Duodenal mucosa (tissue), 2 donors: Measurements from ENCODE around the gene CNGA3.

Experiments
- H3K27ac ChIP-seq: one replicate; pipeline ENCODE4 v1.7.0; 2013; ENCODE audit warnings: low read depth, low read length
- H3K27me3 ChIP-seq, 2 donors: one replicate each; pipeline ENCODE4 v1.7.0; 2013; ENCODE audit warnings: low read length in 2 of 2, control low read depth in 1 of 2; ENCODE audit not compliant: insufficient read depth in 2 of 2, control insufficient read depth in 1 of 2
- H3K36me3 ChIP-seq, 2 donors: one replicate each; pipeline ENCODE4 v1.7.0; 2013; ENCODE audit warnings: low read length in 2 of 2, control low read depth in 1 of 2; ENCODE audit not compliant: insufficient read depth in 2 of 2, control insufficient read depth in 1 of 2
- H3K4me1 ChIP-seq, 2 donors: one replicate each; pipeline ENCODE4 v1.7.0; 2013; ENCODE audit warnings: low read length in 2 of 2, control low read depth in 1 of 2; ENCODE audit not compliant: insufficient read depth in 2 of 2, control insufficient read depth in 1 of 2
- H3K4me3 ChIP-seq, 2 donors: one replicate each; pipeline ENCODE4 v1.7.0; 2013; ENCODE audit warnings: low read length in 2 of 2, low read depth in 1 of 2
- H3K9ac ChIP-seq, 2 donors: one replicate each; pipeline ENCODE4 v1.7.0; 2013; ENCODE audit warnings: low read length in 2 of 2, low read depth in 1 of 2
- H3K9me3 ChIP-seq, 2 donors: one replicate each; pipeline ENCODE4 v1.7.0; 2013; ENCODE audit warnings: low read length in 2 of 2, control low read depth in 1 of 2; ENCODE audit not compliant: control insufficient read depth in 1 of 2

Gene CNGA3

GRCh38 chr2:98327776-98328175, 18.5 kb upstream of the CNGA3 start:
- no peak overlapping the region for H3K9ac ChIP-seq
- no peaks in the 10 kb centered on the region for H3K4me1 ChIP-seq
- no peak overlapping the region for H3K4me3 ChIP-seq
- no peaks in the 10 kb centered on the region for H3K36me3 ChIP-seq
- no peak overlapping the region for H3K27ac ChIP-seq
- H3K9me3 ChIP-seq: no peaks in the 10 kb centered on the region
- no peaks in the 10 kb centered on the region for H3K27me3 ChIP-seq

GRCh38 chr2:98329549-98329948, 16.7 kb upstream of the CNGA3 start:
- Histone ChIP-seq H3K36me3 (no peaks in the 10 kb centered on the region), H3K4me3 (no peak overlapping the region), H3K4me1 (no peaks in the 10 kb centered on the region), H3K27me3 (no peaks in the 10 kb centered on the region), H3K9ac (no peak overlapping the region), H3K9me3 (no peaks in the 10 kb centered on the region), H3K27ac (no peak overlapping the region)

- Histone ChIP-seq H3K4me1 (no peaks in the 10 kb centered on the region), H3K36me3 (no peaks in the 10 kb centered on the region), H3K27ac (no peak overlapping the region)
Observed at GRCh38 chr2:98332989-98333388, 13.3 kb upstream of the CNGA3 start.

GRCh38 chr2:98333922-98334321, 12.3 kb upstream of the CNGA3 start:
- Histone ChIP-seq H3K9ac (no peak overlapping the region), H3K9me3 (no peaks in the 10 kb centered on the region), H3K27me3 (no peaks in the 10 kb centered on the region), H3K36me3 (no peaks in the 10 kb centered on the region), H3K4me3 (no peak overlapping the region), H3K4me1 (no peaks in the 10 kb centered on the region), H3K27ac (no peak overlapping the region)

More at GRCh38 chr2:98332989-98333388, 13.3 kb upstream of the CNGA3 start:
- no peak overlapping the region for H3K4me3 ChIP-seq
- H3K27me3 ChIP-seq: no peaks in the 10 kb centered on the region
- no peaks in the 10 kb centered on the region for H3K9me3 ChIP-seq
- H3K9ac ChIP-seq: no peak overlapping the region

- H3K9me3 ChIP-seq: no peaks in the 10 kb centered on the region
- H3K9ac ChIP-seq: no peak overlapping the region
- no peaks in the 10 kb centered on the region for H3K4me1 ChIP-seq
- no peak overlapping the region for H3K4me3 ChIP-seq
- no peaks in the 10 kb centered on the region for H3K36me3 ChIP-seq
- peaks cover 0 to 1% of the 10 kb centered on the region in 2 donors for H3K27me3 ChIP-seq
- H3K27ac ChIP-seq: no peak overlapping the region
Observed at GRCh38 chr2:98334439-98335078, 11.7 kb upstream of the CNGA3 start.

GRCh38 chr2:98335271-98335670, 11.0 kb upstream of the CNGA3 start:
- H3K36me3 ChIP-seq: no peaks in the 10 kb centered on the region
- H3K27me3 ChIP-seq: peaks cover 0 to 6% of the 10 kb centered on the region in 2 donors
- H3K4me1 ChIP-seq: no peaks in the 10 kb centered on the region
- H3K9ac ChIP-seq: no peak overlapping the region
- no peaks in the 10 kb centered on the region for H3K9me3 ChIP-seq
- no peak overlapping the region for H3K4me3 ChIP-seq
- H3K27ac ChIP-seq: no peak overlapping the region

- Histone ChIP-seq H3K36me3 (no peaks in the 10 kb centered on the region), H3K27me3 (peaks cover 18 to 24% of the 10 kb centered on the region in 2 donors), H3K4me3 (no peak overlapping the region), H3K9me3 (no peaks in the 10 kb centered on the region), H3K4me1 (no peaks in the 10 kb centered on the region), H3K9ac (no peak overlapping the region), H3K27ac (no peak overlapping the region)
Observed at GRCh38 chr2:98341241-98341640, 5.0 kb upstream of the CNGA3 start.

GRCh38 chr2:98343285-98343684, 3.0 kb upstream of the CNGA3 start:
- no peak overlapping the region for H3K4me3 ChIP-seq
- H3K9me3 ChIP-seq: no peaks in the 10 kb centered on the region
- H3K4me1 ChIP-seq: no peaks in the 10 kb centered on the region
- H3K27me3 ChIP-seq: peaks cover 37 to 41% of the 10 kb centered on the region in 2 donors
- H3K27ac ChIP-seq: no peak overlapping the region
- no peaks in the 10 kb centered on the region for H3K36me3 ChIP-seq
- no peak overlapping the region for H3K9ac ChIP-seq

GRCh38 chr2:98347298-98348065, 1.2 kb downstream of the CNGA3 start:
- H3K4me3 ChIP-seq: no peak overlapping the region
- no peaks in the 10 kb centered on the region for H3K4me1 ChIP-seq
- H3K36me3 ChIP-seq: no peaks in the 10 kb centered on the region
- H3K9ac ChIP-seq: no peak overlapping the region
- H3K27me3 ChIP-seq: peaks cover 46 to 60% of the 10 kb centered on the region in 2 donors
- H3K27ac ChIP-seq: no peak overlapping the region
- H3K9me3 ChIP-seq: no peaks in the 10 kb centered on the region

- H3K4me3 ChIP-seq: no peak overlapping the region
- no peak overlapping the region for H3K9ac ChIP-seq
- no peak overlapping the region for H3K27ac ChIP-seq
- H3K36me3 ChIP-seq: no peaks in the 10 kb centered on the region
- H3K9me3 ChIP-seq: no peaks in the 10 kb centered on the region
- H3K4me1 ChIP-seq: no peaks in the 10 kb centered on the region
- peaks cover 49 to 60% of the 10 kb centered on the region in 2 donors for H3K27me3 ChIP-seq
Observed at GRCh38 chr2:98348066-98348561, 1.9 kb downstream of the CNGA3 start.
